ENCODE data around the gene BAHCC1. TPM values are rescaled to one million over a fixed set of nuclear protein-coding genes. Genes with fewer than 3 reads are reported as not detected.

The BAHCC1 gene
- total and polyA plus RNA-seq, 9 of the 15 experiments (the other 6 are each of a cell fraction or from before 2014, with no cell fraction given), result 0.14 to 26.9 (median 5.0) TPM

- Histone ChIP-seq H3K27ac (ENCODE audit: extremely low read depth, low read depth, low read length) (no peak overlapping the region), H3K79me2 (ENCODE audit: control insufficient read depth, insufficient read depth, low read length) (peaks cover 43% of the 10 kb centered on the region), H3K9me3 (replicated peaks; ENCODE audit: control insufficient read depth, insufficient read depth, low read depth, low read length) (no peaks in the 10 kb centered on the region), H3K4me1 (replicated peaks in 1 of 2; ENCODE audit: control insufficient read depth in 2 of 2, insufficient read depth in 2 of 2, low read length in 2 of 2) (peaks cover 28 to 81% of the 10 kb centered on the region in 2 experiments), H3K27me3 (ENCODE audit: control insufficient read depth in 2 of 2, insufficient read depth in 2 of 2, low read length in 2 of 2) (no peaks in the 10 kb centered on the region), H3K9ac (ENCODE audit: insufficient read depth in 1 of 2, low read depth in 2 of 2, low read length in 2 of 2) (peak overlapping the region in 1 of 2 experiments; percentile 82; a peak in 2 of 4 replicates), H3K36me3 (ENCODE audit: control insufficient read depth, insufficient read depth, low read length) (peaks cover 29% of the 10 kb centered on the region; the same call in 2 of the 3 replicates), H2AFZ (ENCODE audit: low read depth, low read length) (no peak overlapping the region), H3K4me2 (ENCODE audit: insufficient read depth, low read length) (no peak overlapping the region), H3K9me1 (ENCODE audit: control insufficient read depth, insufficient read depth, low read length) (peaks cover 2% of the 10 kb centered on the region), H4K20me1 (replicated peaks; ENCODE audit: control insufficient read depth, insufficient read depth, low read length) (0 out of 2 replicates have a peak, but pooled peaks cover 3% of the 10 kb centered on the region), H3K4me3 (no peak overlapping the region)
- POLR2A ChIA-PET, result interaction anchor here (0.6 to 3.2 kb wide), 10 partner anchors 10 to 1149 kb away, joined by 3 to 18 read pairs (median 4); partner anchors contain the start of gene BAHCC1
- no TSS peak for BruUV-seq (replicated peaks)
- 50% methylated on average over 11 of the region's 11 CpGs for WGBS (ENCODE audit: insufficient coverage, low coverage, missing lambda C conversion rate)
- DNase-seq (ENCODE audit: extremely low read depth in 1 of 4, low spot score in 3 of 4) (no peak), ATAC-seq (no peak), FAIRE-seq (no peak)
- CTCF ChIA-PET (ENCODE audit: low intra/inter-chr PET ratio), result no interaction called here
- in situ Hi-C loops (cut with MboI), result no loop called here
- intact Hi-C loops (cut with micrococcal nuclease), result loop anchor here (5.0 kb wide), 1 partner anchor 78 kb away; no protein-coding TSS in a partner anchor
- TF ChIP-seq ZNF133 (CRISPR knock-in tag; IDR thresholded peaks at IDR 0.05) (no peak), MYNN (IDR thresholded peaks at IDR 0.05) (peak; percentile 98), MYNN (CRISPR knock-in tag; IDR thresholded peaks at IDR 0.05) (peak; percentile 76; the same call in 1 of the 2 replicates), MEIS2 (IDR thresholded peaks at IDR 0.05; ENCODE audit: partially characterized antibody) (peak; percentile 68)
- TF ChIP-seq, protein P1, sequence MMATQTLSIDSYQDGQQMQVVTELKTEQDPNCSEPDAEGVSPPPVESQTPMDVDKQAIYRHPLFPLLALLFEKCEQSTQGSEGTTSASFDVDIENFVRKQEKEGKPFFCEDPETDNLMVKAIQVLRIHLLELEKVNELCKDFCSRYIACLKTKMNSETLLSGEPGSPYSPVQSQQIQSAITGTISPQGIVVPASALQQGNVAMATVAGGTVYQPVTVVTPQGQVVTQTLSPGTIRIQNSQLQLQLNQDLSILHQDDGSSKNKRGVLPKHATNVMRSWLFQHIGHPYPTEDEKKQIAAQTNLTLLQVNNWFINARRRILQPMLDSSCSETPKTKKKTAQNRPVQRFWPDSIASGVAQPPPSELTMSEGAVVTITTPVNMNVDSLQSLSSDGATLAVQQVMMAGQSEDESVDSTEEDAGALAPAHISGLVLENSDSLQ (IDR thresholded peaks at IDR 0.05), result peak; percentile 9; the same call in 1 of the 2 replicates
- TF ChIP-seq, protein P2, sequence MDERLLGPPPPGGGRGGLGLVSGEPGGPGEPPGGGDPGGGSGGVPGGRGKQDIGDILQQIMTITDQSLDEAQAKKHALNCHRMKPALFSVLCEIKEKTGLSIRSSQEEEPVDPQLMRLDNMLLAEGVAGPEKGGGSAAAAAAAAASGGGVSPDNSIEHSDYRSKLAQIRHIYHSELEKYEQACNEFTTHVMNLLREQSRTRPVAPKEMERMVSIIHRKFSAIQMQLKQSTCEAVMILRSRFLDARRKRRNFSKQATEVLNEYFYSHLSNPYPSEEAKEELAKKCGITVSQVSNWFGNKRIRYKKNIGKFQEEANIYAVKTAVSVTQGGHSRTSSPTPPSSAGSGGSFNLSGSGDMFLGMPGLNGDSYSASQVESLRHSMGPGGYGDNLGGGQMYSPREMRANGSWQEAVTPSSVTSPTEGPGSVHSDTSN (CRISPR knock-in tag; IDR thresholded peaks at IDR 0.05; ENCODE audit: low read depth), result no peak
- TF ChIP-seq, protein P2 (tag; conservative IDR thresholded peaks at IDR 0.05; ENCODE audit: low read depth), result peak; percentile 32; the same call in 1 of the 2 replicates
Measured at GRCh38 chr17:81404558-81405165, 9.4 kb downstream of the BAHCC1 start.
